ENCODE results near the gene ANKRD42.
"Not testable (repeated sequence)": the region's sequence is repeated elsewhere in the genome, so short reads cannot be mapped to it uniquely, and the experiment has no call there.

ANKRD42 gene

GRCh38 chr11:83206221-83206620, 12.7 kb downstream of the ANKRD42 start:
- no peak overlapping the region for H3K9ac ChIP-seq
- TF ChIP-seq, protein P1, sequence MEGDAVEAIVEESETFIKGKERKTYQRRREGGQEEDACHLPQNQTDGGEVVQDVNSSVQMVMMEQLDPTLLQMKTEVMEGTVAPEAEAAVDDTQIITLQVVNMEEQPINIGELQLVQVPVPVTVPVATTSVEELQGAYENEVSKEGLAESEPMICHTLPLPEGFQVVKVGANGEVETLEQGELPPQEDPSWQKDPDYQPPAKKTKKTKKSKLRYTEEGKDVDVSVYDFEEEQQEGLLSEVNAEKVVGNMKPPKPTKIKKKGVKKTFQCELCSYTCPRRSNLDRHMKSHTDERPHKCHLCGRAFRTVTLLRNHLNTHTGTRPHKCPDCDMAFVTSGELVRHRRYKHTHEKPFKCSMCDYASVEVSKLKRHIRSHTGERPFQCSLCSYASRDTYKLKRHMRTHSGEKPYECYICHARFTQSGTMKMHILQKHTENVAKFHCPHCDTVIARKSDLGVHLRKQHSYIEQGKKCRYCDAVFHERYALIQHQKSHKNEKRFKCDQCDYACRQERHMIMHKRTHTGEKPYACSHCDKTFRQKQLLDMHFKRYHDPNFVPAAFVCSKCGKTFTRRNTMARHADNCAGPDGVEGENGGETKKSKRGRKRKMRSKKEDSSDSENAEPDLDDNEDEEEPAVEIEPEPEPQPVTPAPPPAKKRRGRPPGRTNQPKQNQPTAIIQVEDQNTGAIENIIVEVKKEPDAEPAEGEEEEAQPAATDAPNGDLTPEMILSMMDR (conservative IDR thresholded peaks at IDR 0.05; ENCODE audit: low read depth, low read length) = no peak
- no peak overlapping the region for H3K4me2 ChIP-seq
- H3K36me3 ChIP-seq (ENCODE audit: insufficient read depth) = no peaks in the 10 kb centered on the region
- H3K79me2 ChIP-seq (ENCODE audit: insufficient read depth, low read depth) = no peaks in the 10 kb centered on the region
- no peak overlapping the region for H3K27ac ChIP-seq
- H4K20me1 ChIP-seq (ENCODE audit: insufficient read depth) = no peaks in the 10 kb centered on the region
- H3K4me3 ChIP-seq (IDR thresholded peaks at IDR 0.05; ENCODE audit: insufficient read depth, low read depth, low read length) = no peak overlapping the region
- H3K27me3 ChIP-seq (ENCODE audit: insufficient read depth, low read depth) = no peaks in the 10 kb centered on the region
- H2AFZ ChIP-seq (ENCODE audit: low read depth) = no peak overlapping the region
- H3K4me1 ChIP-seq (ENCODE audit: low read depth, poor library complexity, severe bottlenecking) = no peaks in the 10 kb centered on the region

DNA sequence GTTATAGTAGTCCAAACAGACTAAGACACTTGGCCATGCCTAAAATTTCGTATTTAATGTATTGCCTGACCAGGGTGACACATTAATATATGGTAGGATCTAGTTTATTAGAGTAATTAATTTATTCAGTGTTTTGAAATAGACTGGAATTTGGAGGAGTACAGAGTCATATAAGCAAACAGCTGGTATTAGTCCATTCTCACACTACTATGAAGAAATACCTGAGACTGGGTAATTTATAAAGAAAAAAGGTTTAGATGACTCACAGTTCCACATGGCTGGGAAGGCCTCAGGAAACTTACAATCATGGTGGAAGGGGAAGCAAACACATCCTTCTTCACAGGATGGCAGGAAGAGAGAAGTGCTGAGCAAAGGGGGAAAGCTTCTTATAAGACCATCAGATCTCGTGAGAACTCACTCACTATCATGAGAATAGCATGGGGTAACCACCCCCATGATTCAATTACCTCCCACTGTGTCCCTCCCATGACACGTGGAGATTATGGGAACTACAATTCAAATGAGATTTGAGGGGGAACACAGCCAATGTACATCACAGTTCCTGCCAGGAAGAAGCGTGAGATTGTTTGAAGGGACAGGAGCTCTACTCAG, 13.4 kb downstream of the ANKRD42 start:
- not testable (repeated sequence) for H3K4me2 ChIP-seq; H3K79me2 ChIP-seq (ENCODE audit: insufficient read depth, low read depth); H4K20me1 ChIP-seq (ENCODE audit: insufficient read depth); H3K36me3 ChIP-seq (ENCODE audit: insufficient read depth); H2AFZ ChIP-seq (ENCODE audit: low read depth); H3K4me3 ChIP-seq (IDR thresholded peaks at IDR 0.05; ENCODE audit: insufficient read depth, low read depth, low read length); H3K27ac ChIP-seq; H3K27me3 ChIP-seq (ENCODE audit: insufficient read depth, low read depth); H3K9ac ChIP-seq; H3K4me1 ChIP-seq (ENCODE audit: low read depth, poor library complexity, severe bottlenecking)

DNA sequence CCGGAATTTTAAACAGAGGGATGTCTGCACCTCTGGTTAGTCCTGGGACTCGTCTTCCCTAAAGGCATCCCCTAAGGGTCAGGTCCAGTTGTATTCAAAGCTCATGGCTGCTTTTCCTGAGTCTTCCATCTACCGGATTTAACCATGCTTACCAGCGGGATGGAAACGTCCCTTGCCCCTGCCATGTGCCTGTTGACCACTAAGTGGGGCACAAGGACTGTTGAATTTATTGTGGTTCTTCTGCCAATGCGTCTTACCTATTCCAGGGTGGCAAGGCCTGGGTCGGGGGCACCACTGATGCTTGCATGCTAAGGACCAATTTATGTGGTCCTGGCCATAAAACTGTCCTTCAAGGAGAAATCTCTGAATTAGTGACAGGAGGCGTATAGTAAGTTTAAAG, 25.6 kb downstream of the ANKRD42 start:
- Histone ChIP-seq H2AFZ (ENCODE audit: low read depth) (no peak overlapping the region), H3K4me3 (IDR thresholded peaks at IDR 0.05; ENCODE audit: insufficient read depth, low read depth, low read length) (no peak overlapping the region), H3K4me1 (ENCODE audit: low read depth, poor library complexity, severe bottlenecking) (no peaks in the 10 kb centered on the region), H3K27me3 (ENCODE audit: insufficient read depth, low read depth) (no peaks in the 10 kb centered on the region), H3K27ac (no peak overlapping the region), H3K79me2 (ENCODE audit: insufficient read depth, low read depth) (no peaks in the 10 kb centered on the region), H4K20me1 (ENCODE audit: insufficient read depth) (no peaks in the 10 kb centered on the region), H3K36me3 (ENCODE audit: insufficient read depth) (no peaks in the 10 kb centered on the region), H3K9ac (no peak overlapping the region), H3K4me2 (no peak overlapping the region)
- TF ChIP-seq, protein P1 (conservative IDR thresholded peaks at IDR 0.05; ENCODE audit: low read depth, low read length) = 0 out of 2 replicates have a peak, but pooled peaks have one; percentile 22

DNA sequence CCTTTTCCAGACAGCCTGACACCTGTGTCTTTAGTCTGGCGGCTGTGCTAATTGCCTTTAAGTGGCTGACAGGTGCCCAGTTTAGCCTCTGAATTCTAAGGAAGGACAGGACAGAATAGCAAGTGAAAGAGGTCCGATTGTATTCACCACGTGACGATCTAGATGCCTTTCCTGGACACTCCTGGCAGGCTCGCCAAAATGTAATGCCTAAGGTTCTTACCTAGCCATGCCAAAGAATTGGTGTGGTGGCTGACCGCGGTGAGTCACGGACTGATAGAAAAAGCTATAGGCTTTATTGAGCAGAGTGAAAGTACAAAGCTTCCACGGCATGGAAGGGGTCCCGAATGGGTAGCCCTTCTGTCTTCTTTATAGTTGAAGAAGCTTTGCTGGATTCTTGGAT, 26.7 kb downstream of the ANKRD42 start:
- Histone ChIP-seq H3K27me3 (ENCODE audit: insufficient read depth, low read depth) (no peaks in the 10 kb centered on the region), H3K4me3 (IDR thresholded peaks at IDR 0.05; ENCODE audit: insufficient read depth, low read depth, low read length) (no peak overlapping the region), H3K4me1 (ENCODE audit: low read depth, poor library complexity, severe bottlenecking) (no peaks in the 10 kb centered on the region), H3K4me2 (no peak overlapping the region), H3K79me2 (ENCODE audit: insufficient read depth, low read depth) (no peaks in the 10 kb centered on the region), H2AFZ (ENCODE audit: low read depth) (no peak overlapping the region), H3K9ac (no peak overlapping the region), H4K20me1 (ENCODE audit: insufficient read depth) (no peaks in the 10 kb centered on the region), H3K36me3 (ENCODE audit: insufficient read depth) (no peaks in the 10 kb centered on the region), H3K27ac (no peak overlapping the region)
- TF ChIP-seq, protein P1 (conservative IDR thresholded peaks at IDR 0.05; ENCODE audit: low read depth, low read length) = no peak

GRCh38 chr11:83221694-83222093, 28.2 kb downstream of the ANKRD42 start:
- Histone ChIP-seq H3K4me3 (IDR thresholded peaks at IDR 0.05; ENCODE audit: insufficient read depth, low read depth, low read length) (no peak overlapping the region), H3K27ac (no peak overlapping the region), H3K36me3 (ENCODE audit: insufficient read depth) (no peaks in the 10 kb centered on the region), H3K4me2 (no peak overlapping the region), H3K4me1 (ENCODE audit: low read depth, poor library complexity, severe bottlenecking) (no peaks in the 10 kb centered on the region), H3K79me2 (ENCODE audit: insufficient read depth, low read depth) (no peaks in the 10 kb centered on the region), H3K27me3 (ENCODE audit: insufficient read depth, low read depth) (no peaks in the 10 kb centered on the region), H2AFZ (ENCODE audit: low read depth) (no peak overlapping the region), H4K20me1 (ENCODE audit: insufficient read depth) (no peaks in the 10 kb centered on the region), H3K9ac (no peak overlapping the region)
- TF ChIP-seq, protein P1 (conservative IDR thresholded peaks at IDR 0.05; ENCODE audit: low read depth, low read length) = no peak

All from KMS-11 (cell line).